GM19324 (cell line): ENCODE measurements around the gene GPR87.

ENCODE experiments used
- ATAC-seq: cut with Tn5 transposase; IDR thresholded peaks from one replicate; pipeline ENCODE4 v1.9.1; 2021; ENCODE audit warnings: mild to moderate bottlenecking, moderate library complexity; ENCODE audit not compliant: unreplicated experiment, low FRiP score

Gene GPR87

DNA sequence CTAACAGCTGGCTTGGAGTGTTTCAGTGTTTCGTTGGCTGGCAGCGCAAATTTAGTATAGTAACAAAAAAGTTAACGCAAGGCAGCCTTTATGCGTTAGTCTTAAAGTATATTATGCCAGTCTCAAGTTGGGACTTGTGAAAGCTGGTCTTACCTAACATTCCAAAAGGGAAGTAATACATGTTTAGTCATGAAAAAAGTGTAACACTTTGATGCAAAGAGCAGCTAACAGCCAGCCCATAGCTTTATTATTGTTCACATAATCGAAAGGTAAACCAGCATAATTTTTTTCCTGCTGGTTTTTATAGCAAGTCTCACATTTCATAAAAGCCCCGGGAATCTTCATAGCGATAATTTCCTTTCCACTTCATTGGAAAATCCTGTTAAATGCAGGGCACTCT lies 2.4 kb upstream of the GPR87 start:
- no peak for ATAC-seq

GRCh38 chr3:151318313-151318712 lies 1.7 kb upstream of the GPR87 start:
- no peak for ATAC-seq

DNA sequence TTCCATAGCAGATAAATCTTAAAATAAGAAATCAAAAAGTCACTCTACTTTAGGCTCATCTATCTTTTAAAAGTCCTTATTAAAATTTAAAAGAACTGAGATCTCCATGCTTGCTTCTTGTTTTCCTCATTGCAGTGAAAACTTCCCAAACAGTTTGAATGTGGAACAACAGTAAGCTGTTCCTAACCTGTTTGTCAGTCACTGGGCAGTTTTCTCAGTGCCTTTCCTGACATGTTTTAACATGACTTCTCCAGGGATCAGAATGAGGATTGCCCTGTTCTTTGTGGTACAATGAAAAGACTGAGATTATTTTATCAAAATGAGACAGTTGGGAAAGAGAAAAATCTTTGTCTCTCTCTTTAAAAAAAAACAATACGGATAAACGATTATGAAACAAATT lies 774 bp downstream of the GPR87 start:
- no peak for ATAC-seq

DNA sequence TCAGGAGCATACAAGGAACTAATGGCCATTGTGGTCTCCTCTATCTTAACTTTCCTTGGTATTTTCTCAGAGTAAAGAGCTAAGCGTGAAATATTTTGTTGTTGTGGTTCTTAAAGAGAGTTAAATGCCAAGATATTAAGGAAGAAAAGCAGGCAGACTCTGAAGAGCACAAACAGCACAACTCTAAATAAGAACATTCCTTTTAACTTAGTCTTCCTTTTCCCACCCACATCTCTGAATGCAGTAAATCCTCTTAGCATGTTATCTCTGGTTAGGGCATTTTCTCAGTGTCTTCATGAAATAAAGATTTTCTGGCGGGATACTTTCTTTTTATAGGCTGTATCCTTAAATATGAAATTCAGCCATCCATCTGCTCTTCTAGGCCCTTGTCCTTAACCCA lies 1.5 kb downstream of the GPR87 start:
- no peak for ATAC-seq

DNA sequence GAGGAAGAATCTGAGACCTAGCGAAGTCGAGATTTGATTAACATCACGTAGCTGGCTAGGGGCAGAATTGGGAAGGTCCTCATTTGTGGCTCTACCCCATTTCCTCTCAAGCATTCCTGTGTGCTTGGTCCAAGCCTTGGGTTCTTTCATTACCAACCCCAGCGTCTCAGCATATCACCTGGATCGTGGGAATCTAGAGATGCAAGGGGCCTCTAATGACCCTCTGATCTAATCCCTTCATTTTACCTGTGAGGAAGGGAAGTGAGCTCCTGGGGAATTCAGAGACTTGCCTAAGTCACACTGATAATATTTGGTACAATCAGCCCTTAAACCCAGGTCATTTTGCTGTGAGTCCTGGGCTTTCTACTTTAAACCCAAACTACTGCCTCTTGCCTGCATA lies 2.0 kb downstream of the GPR87 start:
- no peak for ATAC-seq

DNA sequence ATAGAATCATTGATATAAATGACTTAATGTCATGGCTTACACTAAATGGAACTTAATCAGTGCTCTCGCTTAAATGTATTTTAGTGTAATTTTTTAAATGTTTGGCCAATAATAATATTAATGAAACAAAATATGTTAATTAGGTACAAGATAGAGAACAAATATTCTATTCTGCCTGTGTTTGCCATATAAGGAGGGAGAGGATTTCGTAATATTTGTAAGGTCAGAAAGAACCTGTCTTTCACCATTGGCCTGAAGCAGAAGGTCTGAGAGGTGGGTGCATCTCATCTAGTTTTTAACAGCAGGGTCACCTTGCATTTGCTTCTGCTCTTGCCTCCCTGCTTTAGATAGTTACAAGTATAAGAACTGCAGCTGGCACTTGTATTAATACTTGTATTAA lies 2.5 kb downstream of the GPR87 start:
- ATAC-seq = no peak

- no peak for ATAC-seq
Measured at GRCh38 chr3:151312972-151313371, 3.6 kb downstream of the GPR87 start.

DNA sequence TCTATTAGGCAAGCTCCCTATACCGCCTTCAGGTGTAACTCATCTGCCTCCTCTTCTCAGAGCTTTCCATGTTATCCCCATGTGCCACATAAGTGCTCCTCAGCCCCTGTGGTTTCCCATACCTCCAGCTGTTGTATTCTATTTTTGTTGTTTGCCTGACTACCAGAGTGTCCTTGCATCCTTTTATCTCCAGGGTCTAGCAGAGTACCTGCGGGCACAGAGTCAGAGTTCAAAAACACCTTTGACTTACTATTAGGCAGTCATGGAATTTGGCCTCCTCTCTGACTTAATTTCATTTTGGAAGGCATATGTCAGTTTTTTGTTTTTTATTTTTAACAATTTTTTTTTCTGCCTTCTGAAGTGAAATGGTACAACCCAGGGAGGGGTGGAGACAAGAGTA lies 7.1 kb downstream of the GPR87 start:
- ATAC-seq = no peak

- no peak for ATAC-seq
Measured at GRCh38 chr3:151307583-151308488, 8.8 kb downstream of the GPR87 start.

DNA sequence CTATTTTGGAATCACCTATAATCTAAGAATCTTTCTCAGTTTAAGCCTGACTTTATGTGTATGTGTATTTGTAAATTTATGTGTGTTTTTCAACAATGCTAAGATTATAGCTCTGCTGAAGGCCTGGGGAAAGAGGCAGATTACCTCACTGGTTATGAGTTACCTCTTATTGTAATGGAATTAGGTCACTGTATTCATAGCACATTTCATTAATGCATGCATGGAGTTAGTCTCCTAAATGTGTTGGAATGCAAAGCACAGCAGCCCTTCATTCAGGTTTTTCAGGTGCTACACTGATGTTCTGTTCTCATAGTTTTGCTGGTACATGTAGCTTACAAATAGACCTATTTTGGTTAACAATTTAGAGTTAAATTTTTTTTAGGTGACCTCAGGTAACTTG lies 9.5 kb downstream of the GPR87 start:
- ATAC-seq = no peak

DNA sequence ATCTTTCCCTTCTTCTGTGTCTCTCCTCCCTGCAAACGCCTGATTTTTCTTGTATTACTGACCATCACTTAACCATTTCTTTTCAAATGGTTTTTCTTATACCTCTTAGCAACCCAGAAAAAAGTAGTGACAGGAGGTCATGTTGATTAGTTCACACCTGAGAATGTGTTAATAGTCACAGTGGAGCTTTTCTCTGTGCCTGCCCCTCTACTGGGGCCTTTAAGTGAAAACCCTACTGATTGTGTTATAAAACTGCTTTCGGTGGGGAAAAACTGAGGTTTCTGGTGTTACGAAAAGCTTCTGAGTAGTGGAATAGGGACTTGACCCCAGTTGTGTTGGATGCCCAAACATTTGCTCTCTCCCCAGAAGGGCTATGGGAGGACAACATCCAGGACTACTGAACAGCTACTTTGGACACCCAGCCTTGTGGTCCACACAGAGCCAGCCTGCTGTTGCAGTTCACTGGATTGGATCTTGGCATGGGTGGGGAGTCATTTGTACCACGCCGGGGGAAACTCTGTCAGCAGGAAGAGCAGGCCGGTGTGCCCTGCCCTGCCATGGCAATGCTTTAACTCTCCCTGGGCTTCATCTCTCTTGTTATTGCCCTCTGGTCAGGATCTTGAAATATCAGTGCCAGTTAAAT lies 10.3 kb downstream of the GPR87 start:
- ATAC-seq = no peak

- no peak for ATAC-seq
Measured at GRCh38 chr3:151305775-151306151, 10.9 kb downstream of the GPR87 start.

GRCh38 chr3:151305060-151305774 lies 11.4 kb downstream of the GPR87 start:
- no peak for ATAC-seq

GRCh38 chr3:151303751-151304150 lies 12.9 kb downstream of the GPR87 start:
- ATAC-seq = no peak

GRCh38 chr3:151301787-151302186 lies 14.8 kb downstream of the GPR87 start:
- no peak for ATAC-seq

DNA sequence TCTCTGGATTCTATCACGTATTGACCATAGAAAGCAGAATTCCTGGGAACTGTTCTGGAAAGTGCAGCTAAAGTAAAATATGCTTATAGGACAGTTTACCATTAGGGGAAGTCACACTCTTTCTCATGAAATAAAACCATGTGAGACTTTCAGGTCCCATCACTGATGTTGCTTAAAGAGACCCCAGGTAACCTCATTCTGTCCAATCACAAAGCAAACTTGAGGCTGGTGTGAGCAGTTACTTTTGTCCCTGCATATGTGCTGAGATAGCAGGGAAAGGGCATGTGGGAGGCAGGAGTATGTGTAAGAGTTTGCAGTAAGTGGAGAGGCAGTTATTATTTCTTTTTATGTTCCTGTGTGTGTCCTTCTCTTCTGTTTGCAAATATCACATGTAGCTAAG lies 16.1 kb downstream of the GPR87 start:
- no peak for ATAC-seq

DNA sequence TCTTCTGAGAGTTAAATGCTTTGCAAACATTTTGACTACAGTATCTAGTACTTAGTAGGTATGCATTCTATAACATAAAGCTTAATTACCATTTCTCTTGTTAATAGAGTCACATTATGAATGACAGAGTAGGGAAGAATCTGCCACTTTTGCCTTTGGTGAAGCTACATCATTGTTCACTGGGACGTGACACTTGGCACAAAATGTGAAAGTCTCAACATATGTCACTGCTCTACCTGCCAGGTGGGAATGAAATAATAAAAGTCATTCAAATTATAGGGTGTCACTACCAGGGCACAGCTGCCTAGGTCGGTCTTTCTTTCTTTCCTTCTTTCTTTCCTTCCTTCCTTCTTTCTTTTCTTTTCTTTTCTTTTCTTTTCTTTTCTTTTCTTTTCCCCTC lies 17.6 kb downstream of the GPR87 start:
- no peak for ATAC-seq

- no peak for ATAC-seq
Measured at GRCh38 chr3:151297429-151297828, 19.2 kb downstream of the GPR87 start.

GRCh38 chr3:151296226-151296625 lies 20.4 kb downstream of the GPR87 start:
- no peak for ATAC-seq

- ATAC-seq = no peak
Measured at GRCh38 chr3:151293127-151293526, 23.5 kb downstream of the GPR87 start.

DNA sequence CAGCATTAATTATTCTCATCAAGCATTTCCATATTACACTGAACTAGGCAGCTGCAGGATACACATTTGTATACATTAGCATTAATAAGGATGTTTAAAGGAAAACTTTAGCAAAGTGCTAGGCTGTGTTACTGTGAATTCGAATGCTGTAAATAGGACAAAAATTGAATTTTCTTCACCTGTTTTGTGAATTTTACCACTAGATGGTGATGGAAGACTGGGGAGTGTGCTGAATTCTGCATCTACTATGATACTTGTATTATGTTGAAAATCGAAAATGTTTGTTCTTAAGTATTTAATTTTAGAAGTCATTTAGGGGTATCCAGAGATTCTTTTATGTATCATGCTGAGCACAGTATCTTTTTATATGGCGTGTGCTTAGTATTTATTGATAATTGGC lies 25.9 kb downstream of the GPR87 start:
- no peak for ATAC-seq
